GM23338 (cell line): ENCODE measurements around the gene SLA2. TPM values are rescaled to one million over a fixed set of nuclear protein-coding genes. Genes with fewer than 3 reads are reported as not detected.

ENCODE experiments used
- ATAC-seq: fragments of 200-7000 bp; cut with Tn5 transposase; 3 replicates; pipeline ENCODE4 v1.9.1; 2020
- DNase-seq: peaks from one replicate; pipeline ENCODE4 v3.0.0-alpha.2; 2015; ENCODE audit warnings: low spot score
- H2AFZ ChIP-seq: fragments of 200-600 bp; sonication (generic); 2 replicates; pipeline ENCODE4 v1.8.0; 2016; ENCODE audit warnings: antibody characterized with exemption, mild to moderate bottlenecking, moderate library complexity
- H3F3A ChIP-seq: fragments of 200-600 bp; sonication (generic); replicated peaks from 2 replicates; pipeline ENCODE4 v1.8.0; 2017; ENCODE audit warnings: antibody characterized with exemption, mixed run types, low read depth
- H3K27ac ChIP-seq: fragments of 200-600 bp; sonication (generic); 2 replicates; pipeline ENCODE4 v1.6.1; 2016; ENCODE audit warnings: low read depth
- H3K27me3 ChIP-seq: fragments of 200-600 bp; sonication (generic); 2 replicates; pipeline ENCODE4 v1.8.0; 2016; ENCODE audit warnings: mild to moderate bottlenecking, mixed run types, moderate library complexity; ENCODE audit not compliant: insufficient read depth
- H3K36me3 ChIP-seq: fragments of 200-600 bp; sonication (generic); 2 replicates; pipeline ENCODE4 v1.8.0; 2016; ENCODE audit warnings: mild to moderate bottlenecking; ENCODE audit not compliant: insufficient read depth
- H3K4me1 ChIP-seq: fragments of 200-600 bp; sonication (generic); 2 replicates; pipeline ENCODE4 v1.8.0; 2016; ENCODE audit warnings: mild to moderate bottlenecking, moderate library complexity; ENCODE audit not compliant: insufficient read depth
- H3K4me2 ChIP-seq: fragments of 200-600 bp; sonication (generic); 2 replicates; pipeline ENCODE4 v1.7.1; 2017; ENCODE audit warnings: mixed run types
- H3K4me3 ChIP-seq: fragments of 200-600 bp; sonication (generic); 2 replicates; pipeline ENCODE4 v1.6.1; 2016; ENCODE audit warnings: mixed run types
- H3K79me2 ChIP-seq: fragments of 200-600 bp; sonication (generic); replicated peaks from 2 replicates; pipeline ENCODE4 v1.8.0; 2017; ENCODE audit warnings: mild to moderate bottlenecking; ENCODE audit not compliant: insufficient read depth
- H3K9me2 ChIP-seq: fragments of 200-600 bp; sonication (generic); 2 replicates; pipeline ENCODE4 v1.8.0; 2017; ENCODE audit not compliant: insufficient read depth
- H4K20me1 ChIP-seq: fragments of 200-600 bp; sonication (generic); replicated peaks from 2 replicates; pipeline ENCODE4 v1.8.0; 2017; ENCODE audit warnings: mild to moderate bottlenecking; ENCODE audit not compliant: insufficient read depth
- H3K27ac Mint-ChIP-seq: 2 replicates; pipeline ENCODE4 v1.8.0; 2020; ENCODE audit warnings: inconsistent platforms, mild to moderate bottlenecking, moderate library complexity, mixed read lengths
- H3K27me3 Mint-ChIP-seq: 3 replicates; pipeline ENCODE4 v1.8.0; 2022; ENCODE audit warnings: low read depth, mild to moderate bottlenecking, moderate library complexity, mixed read lengths, inconsistent platforms; ENCODE audit not compliant: insufficient read depth, poor library complexity
- H3K36me3 Mint-ChIP-seq: 3 replicates; pipeline ENCODE4 v1.8.0; 2021; ENCODE audit warnings: low read depth, mild to moderate bottlenecking, inconsistent platforms, moderate library complexity, mixed read lengths
- H3K4me1 Mint-ChIP-seq: 3 replicates; pipeline ENCODE4 v1.8.0; 2020; ENCODE audit warnings: mild to moderate bottlenecking, inconsistent platforms, mixed read lengths
- H3K4me3 Mint-ChIP-seq: 3 replicates; pipeline ENCODE4 v1.8.0; 2021; ENCODE audit warnings: moderate library complexity, mild to moderate bottlenecking, inconsistent platforms, mixed read lengths
- H3K9me3 Mint-ChIP-seq: 3 replicates; pipeline ENCODE4 v1.8.0; 2020; ENCODE audit warnings: moderate library complexity, mild to moderate bottlenecking, inconsistent platforms, mixed read lengths
- CREB1 ChIP-seq: fragments of 250-450 bp; sonication (Bioruptor Pico); IDR thresholded peaks from 2 replicates; pipeline ENCODE4 v1.5.0; 2020; ENCODE audit warnings: low read depth, mild to moderate bottlenecking, moderate library complexity
- CTCF ChIP-seq, 2 experiments: fragments of 200-600 bp in 1 of 2; sonication (generic) in 1 of 2; conservative IDR thresholded peaks; 2 replicates each; pipeline versions ENCODE4 v1.5.1 to v1.6.1; 2016 to 2017; ENCODE audit warnings: antibody characterized with exemption in 2 of 2, low read depth in 2 of 2, mild to moderate bottlenecking in 2 of 2, moderate library complexity in 1 of 2
- JUNB ChIP-seq: IDR thresholded peaks from one replicate; pipeline ENCODE4 v1.6.1; 2016; ENCODE audit warnings: antibody characterized with exemption; ENCODE audit not compliant: unreplicated experiment
- NANOG ChIP-seq: IDR thresholded peaks from 2 replicates; pipeline ENCODE4 v1.6.1; 2016; ENCODE audit warnings: antibody characterized with exemption, borderline replicate concordance
- STAT1 ChIP-seq: IDR thresholded peaks from one replicate; pipeline ENCODE4 v1.6.1; 2016; ENCODE audit warnings: antibody characterized with exemption; ENCODE audit not compliant: unreplicated experiment
- ZNF114 ChIP-seq: fragments of 250-450 bp; sonication (Bioruptor Pico); IDR thresholded peaks from 2 replicates; pipeline ENCODE4 v1.5.0; 2020; ENCODE audit warnings: mild to moderate bottlenecking, moderate library complexity
- ZNF462 ChIP-seq: fragments of 250-450 bp; sonication (Bioruptor Pico); IDR thresholded peaks from 2 replicates; pipeline ENCODE4 v1.5.0; 2020; ENCODE audit warnings: mild to moderate bottlenecking, moderate library complexity
- polyA plus RNA-seq: library from polyadenylated mRNA; unstranded; fragments of >200 nt; fragmentation: Nextera tagmentation; extraction: Ambion mirVana; gene quantifications from 2 replicates; pipeline ENCODE4 v1.2.1, GENCODE V29; 2016
- total RNA-seq: library from RNA; depleted of rRNA; stranded (reverse); fragments of >200 nt; shearing (Covaris generic); gene quantifications from 2 replicates; pipeline ENCODE4 v1.2.3, GENCODE V29; 2014

Gene SLA2
- total and polyA plus RNA-seq, 2 experiments from 2014 or later = 0.18 TPM; not detected in 1

- Mint-ChIP-seq H3K4me3 (no peak overlapping the region), H3K4me1 (no peaks in the 10 kb centered on the region), H3K9me3 (no peaks in the 10 kb centered on the region), H3K36me3 (no peaks in the 10 kb centered on the region), H3K27me3 (peaks cover 4% of the 10 kb centered on the region), H3K27ac (no peak overlapping the region; the same call in 1 of the 2 replicates)
- Histone ChIP-seq H3K4me1 (no peaks in the 10 kb centered on the region), H2AFZ (no peak overlapping the region), H3K4me2 (no peak overlapping the region), H3K27me3 (no peaks in the 10 kb centered on the region), H4K20me1 (no peaks in the 10 kb centered on the region), H3K9me2 (no peaks in the 10 kb centered on the region), H3K79me2 (no peaks in the 10 kb centered on the region), H3F3A (no peaks in the 10 kb centered on the region), H3K4me3 (no peak overlapping the region), H3K36me3 (no peaks in the 10 kb centered on the region), H3K27ac (no peak overlapping the region)
- TF ChIP-seq ZNF462 (CRISPR knock-in tag) (no peak), ZNF114 (CRISPR knock-in tag) (no peak), CREB1 (CRISPR knock-in tag) (no peak), JUNB (no peak)
- DNase-seq (no peak), ATAC-seq (no peak)
Observed at GRCh38 chr20:36653456-36653855, 7.5 kb upstream of the SLA2 start.

GRCh38 chr20:36647196-36648121, 1.5 kb upstream of the SLA2 start:
- Mint-ChIP-seq H3K27ac (peak overlapping the region; percentile 91), H3K4me3 (no peak overlapping the region), H3K4me1 (peaks cover 27% of the 10 kb centered on the region), H3K36me3 (no peaks in the 10 kb centered on the region), H3K27me3 (peaks cover 10% of the 10 kb centered on the region), H3K9me3 (no peaks in the 10 kb centered on the region)
- Histone ChIP-seq H3K4me1 (peaks cover 19% of the 10 kb centered on the region), H3K4me3 (no peak overlapping the region), H3K4me2 (no peak overlapping the region), H3K27me3 (no peaks in the 10 kb centered on the region), H2AFZ (no peak overlapping the region), H4K20me1 (no peaks in the 10 kb centered on the region), H3F3A (no peaks in the 10 kb centered on the region; the same call in 1 of the 2 replicates), H3K79me2 (no peaks in the 10 kb centered on the region), H3K36me3 (no peaks in the 10 kb centered on the region), H3K9me2 (no peaks in the 10 kb centered on the region), H3K27ac (peak overlapping the region; percentile 59; the same call in 1 of the 2 replicates)
- ATAC-seq (peak; percentile 33; the same call in 2 of the 3 replicates), DNase-seq (no peak)
- TF ChIP-seq STAT1 (no peak), CTCF (conservative IDR thresholded peaks at IDR 0.05; ENCODE audit: low read depth in 2 of 2) (no peak), CREB1 (CRISPR knock-in tag) (no peak), NANOG (no peak)
